ENCODE measurements around the gene GDAP2.
A peak's percentile ranks its signal among the peaks of the same experiment; 100 is the strongest.

DNA sequence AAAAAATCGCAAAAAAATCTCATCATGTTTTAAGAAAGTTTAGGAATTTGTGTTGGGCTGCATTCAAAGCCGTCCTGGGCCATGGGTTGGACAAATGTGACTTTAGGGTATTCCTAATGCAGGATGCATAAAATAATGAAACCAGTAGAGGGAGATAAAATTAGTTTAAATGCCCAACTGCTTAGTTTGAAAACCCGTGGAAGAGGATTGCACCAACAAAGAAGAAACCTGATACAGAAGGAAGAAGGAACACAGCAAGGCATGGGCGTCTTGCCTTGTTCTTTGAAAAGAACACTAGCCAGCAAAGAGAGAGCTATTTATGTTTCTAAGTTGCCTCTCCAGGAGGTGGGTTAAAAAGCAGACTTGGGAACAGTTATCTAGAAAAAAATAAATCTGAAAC, 38.1 kb upstream of the GDAP2 start:
- TF ChIP-seq, protein P1, sequence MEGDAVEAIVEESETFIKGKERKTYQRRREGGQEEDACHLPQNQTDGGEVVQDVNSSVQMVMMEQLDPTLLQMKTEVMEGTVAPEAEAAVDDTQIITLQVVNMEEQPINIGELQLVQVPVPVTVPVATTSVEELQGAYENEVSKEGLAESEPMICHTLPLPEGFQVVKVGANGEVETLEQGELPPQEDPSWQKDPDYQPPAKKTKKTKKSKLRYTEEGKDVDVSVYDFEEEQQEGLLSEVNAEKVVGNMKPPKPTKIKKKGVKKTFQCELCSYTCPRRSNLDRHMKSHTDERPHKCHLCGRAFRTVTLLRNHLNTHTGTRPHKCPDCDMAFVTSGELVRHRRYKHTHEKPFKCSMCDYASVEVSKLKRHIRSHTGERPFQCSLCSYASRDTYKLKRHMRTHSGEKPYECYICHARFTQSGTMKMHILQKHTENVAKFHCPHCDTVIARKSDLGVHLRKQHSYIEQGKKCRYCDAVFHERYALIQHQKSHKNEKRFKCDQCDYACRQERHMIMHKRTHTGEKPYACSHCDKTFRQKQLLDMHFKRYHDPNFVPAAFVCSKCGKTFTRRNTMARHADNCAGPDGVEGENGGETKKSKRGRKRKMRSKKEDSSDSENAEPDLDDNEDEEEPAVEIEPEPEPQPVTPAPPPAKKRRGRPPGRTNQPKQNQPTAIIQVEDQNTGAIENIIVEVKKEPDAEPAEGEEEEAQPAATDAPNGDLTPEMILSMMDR (IDR thresholded peaks at IDR 0.05): peak in 2 of 12 donors; percentile 7 to 14
- TF ChIP-seq POLR2A (IDR thresholded peaks at IDR 0.05): no peak
